ENCODE results near the gene ADGRB3. TPM values are rescaled to one million over a fixed set of nuclear protein-coding genes. Genes with fewer than 3 reads are reported as not detected.

The ADGRB3 gene
- total and polyA plus RNA-seq, 2 donors from 2014 or later: 0.26 to 2.2 TPM

GRCh38 chr6:69340196-69340595 lies 705.1 kb downstream of the ADGRB3 start:
- H3K9ac ChIP-seq (ENCODE audit: low read length in 3 of 3): no peak overlapping the region
- no peaks in the 10 kb centered on the region for H3K36me3 ChIP-seq (ENCODE audit: control insufficient read depth in 2 of 3, insufficient read depth in 3 of 3, low read length in 3 of 3)
- intact Hi-C loops (cut with DNase I): no loop called here
- no peak overlapping the region for H3K4me3 ChIP-seq (ENCODE audit: low read length in 3 of 3)
- TF ChIP-seq CTCF (IDR thresholded peaks at IDR 0.05; ENCODE audit: borderline replicate concordance, extremely low read depth, insufficient read depth): no peak
- H3K9me3 ChIP-seq (ENCODE audit: control insufficient read depth in 2 of 3, insufficient read depth in 1 of 3, low read length in 3 of 3): no peaks in the 10 kb centered on the region
- H3K27ac ChIP-seq (ENCODE audit: low read depth in 2 of 2, low read length in 2 of 2): no peak overlapping the region
- H3K27me3 ChIP-seq (ENCODE audit: control insufficient read depth, insufficient read depth, low read length): no peaks in the 10 kb centered on the region
- FAIRE-seq (no peak), DNase-seq (no peak)
- H3K4me1 ChIP-seq (ENCODE audit: control insufficient read depth in 2 of 3, insufficient read depth in 2 of 3, low read depth in 1 of 3, low read length in 3 of 3): no peaks in the 10 kb centered on the region

DNA sequence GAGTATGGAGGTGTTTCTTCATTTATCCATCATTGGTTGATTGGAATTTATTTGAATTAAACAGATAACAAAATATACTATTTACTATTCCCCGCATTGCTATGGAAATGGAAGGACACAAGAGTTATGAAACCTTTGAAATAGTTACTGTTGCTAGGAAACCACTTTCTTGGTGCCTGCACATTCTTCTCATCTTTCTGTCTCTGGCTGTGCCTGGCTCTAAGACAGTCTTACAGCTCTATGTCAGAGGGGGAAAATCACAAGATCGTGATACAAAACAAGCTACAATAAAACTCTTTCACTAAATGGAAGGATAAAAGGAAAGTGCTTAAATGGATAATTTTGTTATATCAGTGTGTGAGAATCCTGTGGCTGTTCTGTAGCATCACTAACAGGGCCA lies 708.8 kb downstream of the ADGRB3 start:
- intact Hi-C loops (cut with DNase I): no loop called here
- FAIRE-seq (no peak), DNase-seq (no peak)
- Histone ChIP-seq H3K4me3 (ENCODE audit: low read length in 3 of 3) (no peak overlapping the region), H3K27ac (ENCODE audit: low read depth in 2 of 2, low read length in 2 of 2) (no peak overlapping the region), H3K9ac (ENCODE audit: low read length in 3 of 3) (no peak overlapping the region), H3K27me3 (ENCODE audit: control insufficient read depth, insufficient read depth, low read length) (no peaks in the 10 kb centered on the region), H3K9me3 (ENCODE audit: control insufficient read depth in 2 of 3, insufficient read depth in 1 of 3, low read length in 3 of 3) (no peaks in the 10 kb centered on the region), H3K36me3 (ENCODE audit: control insufficient read depth in 2 of 3, insufficient read depth in 3 of 3, low read length in 3 of 3) (no peaks in the 10 kb centered on the region), H3K4me1 (ENCODE audit: control insufficient read depth in 2 of 3, insufficient read depth in 2 of 3, low read depth in 1 of 3, low read length in 3 of 3) (no peaks in the 10 kb centered on the region)
- TF ChIP-seq CTCF (IDR thresholded peaks at IDR 0.05; ENCODE audit: borderline replicate concordance, extremely low read depth, insufficient read depth): no peak

DNA sequence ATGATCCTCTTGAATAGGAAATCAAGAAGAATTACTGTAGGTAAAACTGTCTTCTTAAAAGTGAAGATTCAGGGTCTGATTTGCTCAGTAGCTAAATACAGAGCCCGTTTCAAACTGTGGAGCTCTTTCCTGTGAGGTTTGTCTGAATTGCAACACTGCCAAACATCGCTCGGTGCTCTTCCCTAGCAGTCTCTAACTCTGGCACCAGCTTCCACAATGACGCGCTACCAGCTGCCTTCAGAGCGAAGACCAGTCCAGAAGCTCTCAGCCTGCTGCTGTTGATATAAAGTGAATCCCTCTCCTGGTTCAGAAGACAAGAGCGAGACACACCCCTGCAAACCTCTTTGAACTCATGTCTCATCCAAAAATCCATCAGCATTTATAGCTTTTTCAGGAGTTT lies 714.7 kb downstream of the ADGRB3 start:
- no peaks in the 10 kb centered on the region for H3K4me1 ChIP-seq (ENCODE audit: control insufficient read depth in 2 of 3, insufficient read depth in 2 of 3, low read depth in 1 of 3, low read length in 3 of 3)
- H3K4me3 ChIP-seq (ENCODE audit: low read length in 3 of 3): no peak overlapping the region
- H3K27me3 ChIP-seq (ENCODE audit: control insufficient read depth, insufficient read depth, low read length): no peaks in the 10 kb centered on the region
- no peak for FAIRE-seq
- no peaks in the 10 kb centered on the region for H3K36me3 ChIP-seq (ENCODE audit: control insufficient read depth in 2 of 3, insufficient read depth in 3 of 3, low read length in 3 of 3)
- no peak for TF ChIP-seq CTCF (IDR thresholded peaks at IDR 0.05; ENCODE audit: borderline replicate concordance, extremely low read depth, insufficient read depth)
- no peak for DNase-seq
- no peak overlapping the region for H3K27ac ChIP-seq (ENCODE audit: low read depth in 2 of 2, low read length in 2 of 2)
- intact Hi-C loops (cut with DNase I): no loop called here
- H3K9ac ChIP-seq (ENCODE audit: low read length in 3 of 3): no peak overlapping the region
- no peaks in the 10 kb centered on the region for H3K9me3 ChIP-seq (ENCODE audit: control insufficient read depth in 2 of 3, insufficient read depth in 1 of 3, low read length in 3 of 3)

GRCh38 chr6:69362209-69362608 lies 727.1 kb downstream of the ADGRB3 start:
- Histone ChIP-seq H3K9ac (ENCODE audit: low read length in 3 of 3) (no peak overlapping the region), H3K36me3 (ENCODE audit: control insufficient read depth in 2 of 3, insufficient read depth in 3 of 3, low read length in 3 of 3) (no peaks in the 10 kb centered on the region), H3K27me3 (ENCODE audit: control insufficient read depth, insufficient read depth, low read length) (no peaks in the 10 kb centered on the region), H3K9me3 (ENCODE audit: control insufficient read depth in 2 of 3, insufficient read depth in 1 of 3, low read length in 3 of 3) (no peaks in the 10 kb centered on the region), H3K27ac (ENCODE audit: low read depth in 2 of 2, low read length in 2 of 2) (no peak overlapping the region), H3K4me3 (ENCODE audit: low read length in 3 of 3) (no peak overlapping the region), H3K4me1 (ENCODE audit: control insufficient read depth in 2 of 3, insufficient read depth in 2 of 3, low read depth in 1 of 3, low read length in 3 of 3) (no peaks in the 10 kb centered on the region)
- intact Hi-C loops (cut with DNase I): no loop called here
- TF ChIP-seq CTCF (IDR thresholded peaks at IDR 0.05; ENCODE audit: borderline replicate concordance, extremely low read depth, insufficient read depth): no peak
- FAIRE-seq (no peak), DNase-seq (no peak)

Measured in kidney (tissue), 14 donors.